Left renal pelvis (tissue), 4 donors: ENCODE data around the gene FAM107B. TPM values are rescaled to one million over a fixed set of nuclear protein-coding genes. Genes with fewer than 3 reads are reported as not detected.
"Not testable (repeated sequence)": the region's sequence is repeated elsewhere in the genome, so short reads cannot be mapped to it uniquely, and the experiment has no call there.

Experiments used
- DNase-seq, 4 donors: peaks; one replicate each; pipeline ENCODE4 v3.0.0-alpha.2; 2013; ENCODE audit warnings: low read depth in 4 of 4, low spot score in 3 of 4
- polyA plus RNA-seq, 4 donors: library from polyadenylated mRNA; unstranded; fragments of 120-200 nt; gene quantifications; one replicate each; pipeline ENCODE4 v1.2.1, GENCODE V29; 2013; ENCODE audit not compliant: insufficient read length in 4 of 4

Gene FAM107B
- polyA plus RNA-seq, 4 donors: 36.4 to 121 (median 97.9) TPM

GRCh38 chr10:14737808-14738545 lies 36.7 kb downstream of the FAM107B start:
- no peak for DNase-seq

DNA sequence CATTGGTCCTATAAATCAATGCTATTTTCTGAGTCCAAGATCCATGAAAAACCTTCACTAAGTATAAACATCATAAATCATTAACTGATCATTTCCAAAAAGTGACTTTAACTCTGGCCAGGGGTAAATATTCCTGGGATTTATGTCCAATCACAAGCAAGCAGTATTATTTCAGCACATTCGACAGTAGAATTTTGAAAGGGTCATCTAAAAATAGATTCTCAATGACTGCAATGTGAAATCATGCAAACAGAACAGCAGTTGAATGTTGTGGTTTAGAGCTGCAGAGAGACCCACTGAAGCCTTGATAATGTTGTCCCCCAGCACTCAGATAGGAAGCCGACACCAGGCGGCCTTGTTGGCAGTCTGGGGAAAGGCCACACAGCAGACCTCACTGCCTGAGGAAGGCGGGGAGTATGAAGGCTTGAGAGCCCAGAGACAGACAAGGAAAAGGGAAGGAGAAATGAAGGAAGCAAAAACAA lies 38.1 kb downstream of the FAM107B start:
- peak; percentile 22 to 29 (median 26) for DNase-seq

- DNase-seq: no peak
Observed at GRCh38 chr10:14736043-14736442, 38.7 kb downstream of the FAM107B start.

DNA sequence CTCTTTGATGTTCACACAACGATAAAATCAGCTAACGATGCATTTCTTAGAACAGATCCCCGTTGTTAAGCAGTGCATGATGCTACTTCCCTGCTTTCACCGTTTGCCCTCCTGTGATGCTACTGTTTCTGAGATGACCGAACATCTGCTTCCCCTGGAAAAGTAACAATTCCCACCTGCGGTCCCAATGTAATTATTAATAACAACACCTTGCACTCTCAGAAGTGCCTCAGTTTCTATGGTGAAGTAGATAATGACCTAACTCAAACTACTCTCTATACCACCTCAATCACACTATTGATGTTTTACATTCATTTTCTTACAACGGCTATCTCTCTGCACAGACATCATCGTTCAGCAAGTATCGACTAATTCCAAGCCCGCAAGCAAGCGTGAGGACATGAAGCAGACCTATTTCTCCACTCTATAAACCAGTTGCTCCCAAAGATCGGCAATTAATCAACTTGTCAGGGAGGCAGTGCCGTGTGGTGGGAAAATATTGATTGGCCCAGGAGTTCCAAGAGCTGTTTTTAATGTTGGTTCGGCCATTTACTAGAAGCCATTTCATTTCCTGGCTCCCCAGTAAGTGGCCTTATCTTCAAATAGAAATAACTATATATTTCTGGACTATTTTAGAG lies 42.7 kb downstream of the FAM107B start:
- no peak for DNase-seq

DNA sequence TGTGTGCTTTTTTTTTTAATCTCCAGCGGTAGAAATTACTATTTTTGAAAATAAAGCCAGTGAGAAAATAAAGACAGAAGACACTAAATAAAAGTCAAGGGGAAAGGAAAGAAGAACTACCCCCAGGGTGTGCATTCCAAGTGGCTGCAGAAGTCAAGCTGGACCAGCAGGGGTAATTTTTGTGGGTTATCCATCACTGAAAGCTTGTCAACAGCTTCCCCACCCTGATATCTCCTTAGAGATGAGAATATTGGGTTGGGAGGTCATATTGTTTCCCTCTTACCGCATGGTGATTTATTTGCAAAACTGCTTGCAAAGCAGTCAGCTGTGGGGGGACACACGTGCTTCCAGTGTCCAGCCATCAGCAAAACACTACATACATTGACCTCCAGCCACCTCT lies 46.4 kb downstream of the FAM107B start:
- DNase-seq: no peak

DNA sequence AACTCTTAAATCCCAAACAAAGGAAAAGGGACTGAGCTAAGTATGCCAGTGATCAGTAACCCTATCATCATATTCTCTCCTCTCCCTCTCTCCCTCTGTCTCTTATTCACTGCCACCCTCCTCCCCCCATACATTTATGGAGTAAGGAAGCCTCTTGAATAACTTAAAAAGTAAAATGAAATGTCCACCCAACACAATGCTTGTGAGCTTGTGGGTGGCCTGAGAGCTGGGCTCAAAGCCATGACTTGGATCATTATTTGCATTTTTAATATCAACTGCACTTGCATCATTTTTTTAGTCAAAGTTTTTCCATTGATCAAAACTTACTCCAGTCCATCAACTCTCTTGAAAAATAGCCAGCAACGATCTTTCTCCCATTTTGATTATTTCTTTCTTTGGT lies 46.8 kb downstream of the FAM107B start:
- no peak for DNase-seq

DNA sequence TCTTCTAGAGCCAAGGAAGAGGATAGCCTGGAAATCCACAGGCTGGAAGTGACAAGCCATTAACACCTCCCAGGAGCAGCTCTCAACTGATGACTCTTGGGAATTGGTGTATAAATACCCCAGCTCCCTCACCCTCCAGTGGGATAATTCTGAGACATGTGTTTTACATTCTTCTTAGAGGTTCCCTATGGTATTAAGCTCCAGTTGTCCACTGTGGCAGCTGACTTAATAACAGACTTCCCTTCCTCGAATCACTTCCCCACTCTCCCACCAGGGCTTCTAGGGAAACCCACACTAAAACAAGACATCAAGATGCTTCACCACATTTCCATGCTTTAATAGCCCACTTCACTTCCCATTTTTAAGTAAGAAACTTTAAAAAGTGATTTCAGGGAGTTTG lies 47.2 kb downstream of the FAM107B start:
- DNase-seq: no peak

DNA sequence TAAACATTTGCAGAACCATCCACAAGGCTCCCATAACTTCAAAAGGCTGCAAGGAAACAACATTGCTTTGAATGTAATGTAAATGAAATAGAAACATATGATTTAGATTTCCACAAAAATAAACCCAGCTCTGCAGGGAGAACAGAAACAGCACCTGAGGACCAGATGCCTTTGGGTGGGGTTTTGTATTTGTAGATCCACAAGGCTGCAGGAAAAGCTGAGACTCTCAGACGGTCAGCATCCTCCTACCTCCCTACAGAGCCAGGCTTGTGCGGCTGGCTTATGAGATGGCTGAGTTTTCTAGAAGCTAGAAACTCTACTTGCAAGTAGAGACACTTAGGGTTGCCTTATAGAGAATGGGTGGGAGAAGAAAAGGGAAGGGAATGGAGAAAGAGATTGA lies 49.8 kb downstream of the FAM107B start:
- DNase-seq: no peak

DNA sequence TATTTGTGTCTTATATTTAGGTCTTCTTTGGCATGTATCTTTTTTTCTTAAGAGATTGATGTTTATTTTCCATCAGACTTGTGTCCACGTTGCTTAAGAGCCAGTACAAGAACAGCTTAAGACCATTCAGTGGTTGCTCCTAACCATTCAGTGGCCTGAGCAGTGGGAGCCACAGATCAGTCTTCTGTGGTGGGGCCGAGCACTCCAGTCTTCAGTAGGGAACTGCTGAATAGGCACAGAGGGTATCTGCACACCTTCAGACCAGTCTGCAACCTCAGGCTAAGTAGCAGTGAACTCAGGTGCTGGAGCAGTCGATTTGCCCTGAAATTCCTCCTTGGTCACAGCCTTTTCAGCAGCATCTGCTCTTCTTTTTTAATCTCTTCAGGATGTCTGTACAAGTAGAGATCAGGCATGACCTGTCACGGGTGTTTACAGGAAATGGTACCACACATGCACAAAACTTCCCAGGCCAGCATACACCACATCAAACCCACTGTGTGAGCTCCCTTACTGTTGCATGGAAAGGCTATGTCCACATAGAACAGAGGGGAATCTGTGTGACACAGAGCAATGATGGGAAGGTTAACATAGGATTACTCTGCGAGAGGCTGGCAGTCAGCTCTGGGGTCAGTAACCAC lies 51.5 kb downstream of the FAM107B start:
- no peak for DNase-seq

DNA sequence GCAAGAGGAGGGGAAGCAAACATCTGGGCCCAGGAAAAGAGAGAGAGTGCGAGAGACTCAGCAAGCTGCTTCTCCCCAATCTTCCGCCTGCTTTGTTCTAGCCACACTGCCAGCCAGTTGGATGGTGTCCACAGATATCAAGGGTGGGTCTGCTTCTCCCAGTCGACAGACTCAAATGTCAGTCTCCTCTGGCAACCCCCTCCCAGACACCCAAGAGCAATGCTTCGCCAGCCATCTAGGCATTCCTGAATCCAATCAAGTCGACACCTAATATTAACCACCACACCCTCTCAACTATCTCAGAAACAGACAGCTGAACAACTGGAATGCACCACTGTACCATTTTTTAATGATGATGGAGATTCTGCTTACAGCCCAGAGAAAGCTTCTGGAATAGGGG lies 57.1 kb downstream of the FAM107B start:
- DNase-seq: no peak

DNA sequence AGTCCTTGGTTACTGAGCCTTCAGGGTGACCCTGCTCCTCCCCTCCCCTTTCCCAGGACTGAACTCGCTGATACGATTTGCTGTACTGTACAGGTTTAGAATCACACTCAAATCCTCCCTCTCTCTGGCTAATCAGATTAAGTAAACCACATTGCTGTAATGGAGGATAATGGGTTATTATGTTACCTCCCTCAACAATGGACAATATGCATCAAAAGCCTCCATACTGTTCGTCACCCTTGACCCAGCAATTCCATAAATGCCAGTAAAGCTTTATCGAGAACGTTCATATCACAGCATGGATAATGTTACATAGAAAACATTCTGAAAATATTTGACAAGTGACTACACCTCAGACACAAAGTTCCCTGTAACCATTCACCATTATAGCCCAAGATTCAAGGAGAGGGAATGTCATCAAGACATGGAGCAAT lies 61.7 kb downstream of the FAM107B start:
- DNase-seq: no peak

- DNase-seq: not testable (repeated sequence)
Observed at GRCh38 chr10:14709344-14709743, 65.4 kb downstream of the FAM107B start.

GRCh38 chr10:14707481-14707880 lies 67.2 kb downstream of the FAM107B start:
- no peak for DNase-seq

GRCh38 chr10:14705548-14706230 lies 69.0 kb downstream of the FAM107B start:
- no peak for DNase-seq

- DNase-seq: no peak
Observed at GRCh38 chr10:14703631-14704001, 71.1 kb downstream of the FAM107B start.

- no peak for DNase-seq
Observed at GRCh38 chr10:14701466-14701865, 73.2 kb downstream of the FAM107B start.

- DNase-seq: no peak
Observed at GRCh38 chr10:14700546-14700945, 74.2 kb downstream of the FAM107B start.

DNA sequence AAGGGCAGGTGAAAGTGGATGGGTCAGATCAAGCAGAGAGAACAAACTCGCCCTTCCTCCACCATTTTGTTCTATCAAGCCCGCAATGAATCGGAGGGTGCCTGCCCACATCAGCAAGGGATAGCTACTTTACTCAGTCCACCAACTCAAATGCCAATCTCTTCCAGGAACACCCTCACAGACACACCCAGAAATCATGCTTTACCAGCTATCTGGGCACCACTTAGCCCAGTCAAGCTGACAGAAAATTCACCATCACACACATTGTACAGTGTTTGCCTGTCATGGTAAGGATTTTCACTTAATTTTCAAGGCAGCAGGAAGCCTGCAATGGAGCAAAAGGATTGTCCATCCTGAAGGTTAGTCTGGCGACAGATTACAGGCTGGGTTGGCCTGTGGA lies 75.2 kb downstream of the FAM107B start:
- no peak for DNase-seq

GRCh38 chr10:14698829-14699170 lies 75.9 kb downstream of the FAM107B start:
- no peak for DNase-seq

GRCh38 chr10:14698111-14698828 lies 76.4 kb downstream of the FAM107B start:
- DNase-seq: no peak

DNA sequence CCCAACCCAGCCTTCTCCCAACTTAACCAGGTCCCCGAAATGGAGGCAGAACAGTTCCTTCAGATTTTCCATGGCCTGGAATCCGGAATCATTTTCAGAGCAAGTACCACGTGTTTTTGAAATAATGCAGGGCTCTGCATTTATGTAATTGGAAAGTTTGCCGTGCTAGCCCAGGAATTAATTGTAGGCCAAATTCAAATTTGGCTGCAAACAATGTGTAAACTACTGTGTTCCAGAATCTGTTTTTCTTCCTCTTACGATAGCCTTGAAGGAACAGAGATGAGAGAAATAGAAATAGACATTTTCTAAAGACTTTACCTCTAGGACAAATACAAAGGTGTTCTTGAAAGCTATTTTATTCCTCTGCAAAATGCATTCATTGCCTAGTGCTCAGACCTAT lies 77.4 kb downstream of the FAM107B start:
- no peak for DNase-seq
